Panc1 (cell line): ENCODE results near the gene TMEM200B. TPM values are rescaled to one million over a fixed set of nuclear protein-coding genes. Genes with fewer than 3 reads are reported as not detected.
A peak's percentile ranks its signal among the peaks of the same experiment; 100 is the strongest.

Source experiments
- ATAC-seq: fragments of 200-7000 bp; cut with Tn5 transposase; 2 replicates; pipeline ENCODE4 v1.9.1; 2020; ENCODE audit warnings: mild to moderate bottlenecking, moderate library complexity
- BruUV-seq: library from RNA; stranded (reverse); fragments of 400-500 nt; replicated peaks from 2 replicates; lab custom pipeline; 2021; lab: Mats Ljungman, UMichigan
- CTCF ChIA-PET: fragments of 300-600 bp; sonication (Branson Sonifier 250); formaldehyde crosslinking; loops from one replicate; lab custom pipeline; 2022; ENCODE audit warnings: antibody characterized with exemption; lab: Charles Lee
- POLR2A ChIA-PET: fragments of 300-600 bp; sonication (Branson Sonifier 250); formaldehyde crosslinking; loops from one replicate; lab custom pipeline; 2022; ENCODE audit warnings: antibody characterized with exemption; lab: Charles Lee
- DNase-seq: peaks from one replicate; pipeline ENCODE4 v3.0.0-alpha.2; 2010; ENCODE audit warnings: low read depth, low spot score
- H3K27ac ChIP-seq: 2 replicates; pipeline ENCODE4 v1.5.1; 2011; ENCODE audit warnings: mild to moderate bottlenecking, low read length, inconsistent platforms
- H3K27me3 ChIP-seq: fragments of 200-500 bp; sonication (Bioruptor generic); 2 replicates; pipeline ENCODE4 v1.6.0; 2014; ENCODE audit warnings: low read length, inconsistent platforms; ENCODE audit not compliant: control insufficient read depth, insufficient read depth
- H3K36me3 ChIP-seq: fragments of 200-500 bp; sonication (Bioruptor generic); 2 replicates; pipeline ENCODE4 v1.5.1; 2014; ENCODE audit warnings: inconsistent platforms, mild to moderate bottlenecking, low read length, moderate library complexity; ENCODE audit not compliant: control insufficient read depth, insufficient read depth
- H3K4me1 ChIP-seq: 2 replicates; pipeline ENCODE4 v1.5.1; 2011; ENCODE audit warnings: inconsistent platforms, mild to moderate bottlenecking, low read length, moderate library complexity; ENCODE audit not compliant: control insufficient read depth, insufficient read depth
- H3K4me3 ChIP-seq, 2 experiments: 2 replicates each; pipeline ENCODE4 v1.5.1; 2011 to 2012; ENCODE audit warnings: low read depth in 2 of 2, low read length in 2 of 2, mild to moderate bottlenecking in 2 of 2, inconsistent platforms in 1 of 2, moderate library complexity in 1 of 2
- H3K9me3 ChIP-seq: fragments of 200-500 bp; sonication (Bioruptor generic); 2 replicates; pipeline ENCODE4 v1.5.1; 2014; ENCODE audit warnings: low read depth, mild to moderate bottlenecking, inconsistent platforms, low read length, moderate library complexity; ENCODE audit not compliant: control insufficient read depth, insufficient read depth
- POLR2AphosphoS5 ChIP-seq: IDR thresholded peaks from 2 replicates; pipeline ENCODE4 v1.6.1; 2012; ENCODE audit warnings: mild to moderate bottlenecking, low read depth, low read length, moderate library complexity
- SIN3A ChIP-seq: IDR thresholded peaks from 2 replicates; pipeline ENCODE4 v1.6.1; 2012; ENCODE audit warnings: low read depth, mild to moderate bottlenecking, low read length, moderate library complexity, borderline replicate concordance; ENCODE audit not compliant: insufficient read depth
- TCF7L2 ChIP-seq: IDR thresholded peaks from 2 replicates; pipeline ENCODE4 v1.6.1; 2011; ENCODE audit warnings: mild to moderate bottlenecking, low read depth, low read length, inconsistent platforms
- in situ Hi-C: cut with HindIII; loops from 2 replicates; pipeline ENCODE4 v1.10.0; 2016; ENCODE audit warnings: low sequenced_read_pairs, low pct_unique_long_range_greater_than_20kb
- intact Hi-C: fragments of 100-400 bp; cut with micrococcal nuclease; formaldehyde crosslinking; loops from one replicate; pipeline ENCODE4 v1.10.0; 2022; ENCODE audit not compliant: unreplicated experiment
- total RNA-seq: library from RNA; stranded (reverse); gene quantifications from one replicate; pipeline ENCODE4 v1.2.1, GENCODE V29; 2021; ENCODE audit not compliant: unreplicated experiment
- TF ChIP-seq, protein P1 (sequence below): fragments of 450-650 bp; IDR thresholded peaks from 2 replicates; pipeline ENCODE4 v1.5.1; 2017; ENCODE audit warnings: mild to moderate bottlenecking
- TF ChIP-seq, protein P2 (sequence below), 2 experiments: IDR thresholded peaks; 2 replicates each; pipeline ENCODE4 v1.6.1; 2011 to 2012; ENCODE audit warnings: low read depth in 2 of 2, control low read depth in 1 of 2, low read length in 1 of 2, mild to moderate bottlenecking in 1 of 2, moderate library complexity in 1 of 2; ENCODE audit not compliant: insufficient read depth in 1 of 2

Gene TMEM200B
- total RNA-seq, 1 experiment from 2014 or later = 2.1 TPM

DNA sequence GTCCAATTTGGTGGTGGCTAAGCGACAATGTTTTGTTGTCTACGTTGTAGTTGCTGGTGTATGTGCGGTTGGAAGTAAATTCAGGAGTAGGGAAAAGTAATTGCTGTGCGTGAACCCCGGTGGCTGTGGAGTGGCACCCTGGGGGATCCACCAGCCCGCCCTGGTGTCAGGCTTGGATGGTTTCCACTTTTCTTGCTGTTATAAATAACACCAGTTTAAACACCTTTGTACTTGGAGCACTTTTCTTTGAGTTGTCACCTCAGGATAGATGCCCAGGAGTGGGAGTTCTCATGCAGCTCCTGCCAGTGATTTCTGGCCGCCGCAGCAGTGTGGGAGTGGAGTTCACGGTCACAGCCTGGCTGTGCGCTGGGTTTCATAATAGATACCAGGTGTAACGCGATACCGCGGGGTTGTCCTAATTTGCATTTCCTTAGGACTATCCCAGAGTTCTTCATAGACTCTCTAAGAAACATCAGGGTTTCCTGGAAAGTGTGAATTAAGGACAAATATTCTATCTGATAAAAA, 12.8 kb upstream of the TMEM200B start:
- H3K9me3 ChIP-seq = no peaks in the 10 kb centered on the region

GRCh38 chr1:29134695-29135028, 11.0 kb upstream of the TMEM200B start:
- Histone ChIP-seq H3K27ac (no peak overlapping the region), H3K4me3 (no peak overlapping the region), H3K4me1 (0 out of 2 replicates have a peak, but pooled peaks cover 4% of the 10 kb centered on the region), H3K9me3 (no peaks in the 10 kb centered on the region), H3K36me3 (no peaks in the 10 kb centered on the region), H3K27me3 (no peaks in the 10 kb centered on the region)
- ChIA-PET POLR2A (interaction anchor here (0.5 kb wide), 1 partner anchor 19 kb away, joined by 6 read pairs; no protein-coding TSS in a partner anchor), CTCF (no interaction called here)
- no peak for TF ChIP-seq TCF7L2
- TF ChIP-seq, protein P1, sequence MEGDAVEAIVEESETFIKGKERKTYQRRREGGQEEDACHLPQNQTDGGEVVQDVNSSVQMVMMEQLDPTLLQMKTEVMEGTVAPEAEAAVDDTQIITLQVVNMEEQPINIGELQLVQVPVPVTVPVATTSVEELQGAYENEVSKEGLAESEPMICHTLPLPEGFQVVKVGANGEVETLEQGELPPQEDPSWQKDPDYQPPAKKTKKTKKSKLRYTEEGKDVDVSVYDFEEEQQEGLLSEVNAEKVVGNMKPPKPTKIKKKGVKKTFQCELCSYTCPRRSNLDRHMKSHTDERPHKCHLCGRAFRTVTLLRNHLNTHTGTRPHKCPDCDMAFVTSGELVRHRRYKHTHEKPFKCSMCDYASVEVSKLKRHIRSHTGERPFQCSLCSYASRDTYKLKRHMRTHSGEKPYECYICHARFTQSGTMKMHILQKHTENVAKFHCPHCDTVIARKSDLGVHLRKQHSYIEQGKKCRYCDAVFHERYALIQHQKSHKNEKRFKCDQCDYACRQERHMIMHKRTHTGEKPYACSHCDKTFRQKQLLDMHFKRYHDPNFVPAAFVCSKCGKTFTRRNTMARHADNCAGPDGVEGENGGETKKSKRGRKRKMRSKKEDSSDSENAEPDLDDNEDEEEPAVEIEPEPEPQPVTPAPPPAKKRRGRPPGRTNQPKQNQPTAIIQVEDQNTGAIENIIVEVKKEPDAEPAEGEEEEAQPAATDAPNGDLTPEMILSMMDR = no peak
- no peak for TF ChIP-seq SIN3A
- no peak for TF ChIP-seq POLR2AphosphoS5
- TF ChIP-seq, protein P2, sequence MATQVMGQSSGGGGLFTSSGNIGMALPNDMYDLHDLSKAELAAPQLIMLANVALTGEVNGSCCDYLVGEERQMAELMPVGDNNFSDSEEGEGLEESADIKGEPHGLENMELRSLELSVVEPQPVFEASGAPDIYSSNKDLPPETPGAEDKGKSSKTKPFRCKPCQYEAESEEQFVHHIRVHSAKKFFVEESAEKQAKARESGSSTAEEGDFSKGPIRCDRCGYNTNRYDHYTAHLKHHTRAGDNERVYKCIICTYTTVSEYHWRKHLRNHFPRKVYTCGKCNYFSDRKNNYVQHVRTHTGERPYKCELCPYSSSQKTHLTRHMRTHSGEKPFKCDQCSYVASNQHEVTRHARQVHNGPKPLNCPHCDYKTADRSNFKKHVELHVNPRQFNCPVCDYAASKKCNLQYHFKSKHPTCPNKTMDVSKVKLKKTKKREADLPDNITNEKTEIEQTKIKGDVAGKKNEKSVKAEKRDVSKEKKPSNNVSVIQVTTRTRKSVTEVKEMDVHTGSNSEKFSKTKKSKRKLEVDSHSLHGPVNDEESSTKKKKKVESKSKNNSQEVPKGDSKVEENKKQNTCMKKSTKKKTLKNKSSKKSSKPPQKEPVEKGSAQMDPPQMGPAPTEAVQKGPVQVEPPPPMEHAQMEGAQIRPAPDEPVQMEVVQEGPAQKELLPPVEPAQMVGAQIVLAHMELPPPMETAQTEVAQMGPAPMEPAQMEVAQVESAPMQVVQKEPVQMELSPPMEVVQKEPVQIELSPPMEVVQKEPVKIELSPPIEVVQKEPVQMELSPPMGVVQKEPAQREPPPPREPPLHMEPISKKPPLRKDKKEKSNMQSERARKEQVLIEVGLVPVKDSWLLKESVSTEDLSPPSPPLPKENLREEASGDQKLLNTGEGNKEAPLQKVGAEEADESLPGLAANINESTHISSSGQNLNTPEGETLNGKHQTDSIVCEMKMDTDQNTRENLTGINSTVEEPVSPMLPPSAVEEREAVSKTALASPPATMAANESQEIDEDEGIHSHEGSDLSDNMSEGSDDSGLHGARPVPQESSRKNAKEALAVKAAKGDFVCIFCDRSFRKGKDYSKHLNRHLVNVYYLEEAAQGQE (IDR thresholded peaks at IDR 0.05; ENCODE audit: insufficient read depth in 1 of 2, low read depth in 2 of 2, low read length in 1 of 2) = no peak
- ATAC-seq = peak; percentile 13
- no peak for DNase-seq
- BruUV-seq = no TSS peak
- intact Hi-C loops (no loop called here), in situ Hi-C loops (no loop called here)

More for the DNA sequence above, 12.8 kb upstream of the TMEM200B start:
- ATAC-seq (no peak), DNase-seq (no peak)
- in situ Hi-C loops (no loop called here), intact Hi-C loops (no loop called here)
- TF ChIP-seq TCF7L2 (no peak), SIN3A (no peak), POLR2AphosphoS5 (no peak)
- TF ChIP-seq, protein P2 (IDR thresholded peaks at IDR 0.05; ENCODE audit: insufficient read depth in 1 of 2, low read depth in 2 of 2, low read length in 1 of 2) = no peak
- TF ChIP-seq, protein P1 = no peak
- no TSS peak for BruUV-seq
- no peak overlapping the region for H3K4me3 ChIP-seq
- 0 out of 2 replicates have a peak, but pooled peaks cover 4% of the 10 kb centered on the region for H3K4me1 ChIP-seq
- POLR2A ChIA-PET = no interaction called here
- H3K27me3 ChIP-seq = no peaks in the 10 kb centered on the region
- H3K27ac ChIP-seq = no peak overlapping the region
- CTCF ChIA-PET = interaction anchor here (0.7 kb wide), 1 partner anchor 45 kb away, joined by 3 read pairs; the partner anchor contains the start of gene SRSF4
- no peaks in the 10 kb centered on the region for H3K36me3 ChIP-seq
